Activated CD4-positive, alpha-beta memory T cell treated with anti-CD3 and anti-CD28 coated beads for 36 hours (primary cell): ENCODE data around the gene TSPAN16. TPM values are rescaled to one million over a fixed set of nuclear protein-coding genes. Genes with fewer than 3 reads are reported as not detected.

ENCODE experiments used
- CTCF ChIA-PET: fragments of 350-600 bp; sonication (Branson Sonifier 250); formaldehyde crosslinking; loops from one replicate; lab custom pipeline; 2021; ENCODE audit warnings: antibody characterized with exemption, inconsistent platforms; lab: Charles Lee
- POLR2A ChIA-PET: fragments of 350-600 bp; sonication (Branson Sonifier 250); formaldehyde crosslinking; loops from one replicate; lab custom pipeline; 2021; ENCODE audit warnings: antibody characterized with exemption; lab: Charles Lee
- DNase-seq: peaks from one replicate; pipeline ENCODE4 v3.0.0-alpha.2; 2020
- H3K27ac Mint-ChIP-seq: one replicate; pipeline ENCODE4 v1.8.0; 2021; ENCODE audit warnings: mixed read lengths
- H3K27me3 Mint-ChIP-seq: one replicate; pipeline ENCODE4 v1.8.0; 2021; ENCODE audit warnings: mixed read lengths
- H3K36me3 Mint-ChIP-seq: one replicate; pipeline ENCODE4 v1.8.0; 2021; ENCODE audit warnings: mixed read lengths
- H3K4me1 Mint-ChIP-seq: one replicate; pipeline ENCODE4 v1.8.0; 2021; ENCODE audit warnings: low read depth, mixed read lengths
- H3K4me3 Mint-ChIP-seq: one replicate; pipeline ENCODE4 v1.8.0; 2021; ENCODE audit warnings: mild to moderate bottlenecking, mixed read lengths
- H3K9me3 Mint-ChIP-seq: one replicate; pipeline ENCODE4 v1.8.0; 2021; ENCODE audit warnings: mixed read lengths
- intact Hi-C: fragments of 100-400 bp; cut with micrococcal nuclease; formaldehyde crosslinking; loops from one replicate; pipeline ENCODE4 v1.15.1; 2023
- total RNA-seq, 2 experiments: library from RNA; stranded (reverse); gene quantifications; one replicate each; pipeline ENCODE4 v1.2.3, GENCODE V29; 2021

Gene TSPAN16
- total RNA-seq, 2 experiments from 2014 or later: not detected

DNA sequence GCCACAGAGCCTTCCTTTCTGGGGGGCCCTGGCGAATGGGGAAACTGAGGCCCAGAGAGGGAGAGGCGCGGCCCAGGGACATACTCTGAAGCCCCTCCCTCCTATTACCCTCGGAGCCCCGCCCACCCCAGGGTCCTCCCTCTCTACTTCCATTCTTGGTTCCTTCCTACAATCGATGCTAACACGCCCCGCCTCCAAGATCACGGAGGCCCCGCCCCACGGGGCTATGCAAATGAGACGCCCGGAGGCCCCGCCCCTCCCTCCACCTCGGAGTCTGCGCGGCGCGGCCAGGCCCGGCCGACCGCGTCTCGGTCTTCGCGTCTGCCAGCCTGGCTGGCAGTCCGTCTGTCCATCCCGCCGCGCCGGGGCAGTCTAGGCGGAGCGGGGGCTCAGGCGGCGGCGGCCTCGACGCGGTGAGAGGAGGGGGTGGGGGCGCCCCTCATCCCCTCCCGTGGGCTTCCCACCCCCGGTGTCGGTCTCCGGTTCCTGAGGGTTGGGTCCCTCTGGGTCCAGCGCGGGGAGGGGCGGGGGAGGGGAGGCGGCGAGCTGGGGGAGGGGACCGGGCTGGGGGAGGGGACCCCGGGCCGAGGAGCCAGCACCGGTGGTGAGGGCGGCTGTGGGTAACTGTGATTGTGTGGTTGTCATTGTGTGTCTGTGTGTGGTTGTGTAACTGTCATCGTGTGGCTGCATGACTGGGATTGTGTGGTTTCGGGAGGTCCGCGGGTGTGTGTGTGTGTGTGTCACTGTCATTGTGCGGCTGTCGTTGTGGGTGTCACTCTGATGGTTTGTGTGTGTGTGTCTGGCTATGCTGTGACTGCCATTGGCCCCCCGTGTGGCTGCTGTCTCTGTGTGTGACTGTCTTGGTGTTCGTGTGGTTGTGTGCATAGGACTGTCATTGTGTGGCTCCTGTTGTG is 59.5 kb downstream of the TSPAN16 start, which contains the start of gene PLPPR2:
Gene PLPPR2 (plus strand): TSS at position 273 of the 914 bp plus-strand sequence. CDS start 2,242 bp downstream, outside the sequence.
- peak; percentile 90 for DNase-seq
- H3K9me3 Mint-ChIP-seq: no peaks in the 10 kb centered on the region
- H3K4me1 Mint-ChIP-seq: peaks cover 12% of the 10 kb centered on the region
- no peaks in the 10 kb centered on the region for H3K36me3 Mint-ChIP-seq
- no peak within 1 kb of the TSS for H3K27ac Mint-ChIP-seq
- peak within 1 kb of the TSS; percentile 58 for H3K4me3 Mint-ChIP-seq
- intact Hi-C loops: loop anchor here (1.0 kb wide), 1 partner anchor 9 kb away; the partner anchor contains the start of genes CCDC159 and TMEM205
- POLR2A ChIA-PET: no interaction called here
- CTCF ChIA-PET: no interaction called here
- no peaks in the 10 kb centered on the region for H3K27me3 Mint-ChIP-seq

DNA sequence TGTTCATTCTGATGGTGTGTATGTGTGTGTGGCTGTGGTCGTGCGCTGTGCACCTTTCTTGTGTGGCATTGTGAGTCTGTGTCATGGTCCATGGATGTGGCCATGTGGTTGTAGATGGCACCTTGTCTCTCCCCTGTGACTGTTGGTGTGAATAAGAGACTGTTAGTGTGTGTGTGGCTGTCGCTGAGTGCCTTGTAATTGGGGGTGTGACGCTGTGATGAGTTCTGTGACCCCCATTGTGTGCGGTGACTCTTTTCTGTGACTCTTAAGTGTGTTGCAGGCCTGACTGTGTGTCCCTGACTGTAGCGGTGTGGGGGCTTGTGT is 60.1 kb downstream of the TSPAN16 start:
- Mint-ChIP-seq H3K27ac (no peak overlapping the region), H3K36me3 (no peaks in the 10 kb centered on the region), H3K27me3 (no peaks in the 10 kb centered on the region), H3K4me1 (peaks cover 12% of the 10 kb centered on the region), H3K9me3 (no peaks in the 10 kb centered on the region), H3K4me3 (peak overlapping the region; percentile 58)
- CTCF ChIA-PET: no interaction called here
- intact Hi-C loops: no loop called here
- POLR2A ChIA-PET: no interaction called here
- DNase-seq: no peak

DNA sequence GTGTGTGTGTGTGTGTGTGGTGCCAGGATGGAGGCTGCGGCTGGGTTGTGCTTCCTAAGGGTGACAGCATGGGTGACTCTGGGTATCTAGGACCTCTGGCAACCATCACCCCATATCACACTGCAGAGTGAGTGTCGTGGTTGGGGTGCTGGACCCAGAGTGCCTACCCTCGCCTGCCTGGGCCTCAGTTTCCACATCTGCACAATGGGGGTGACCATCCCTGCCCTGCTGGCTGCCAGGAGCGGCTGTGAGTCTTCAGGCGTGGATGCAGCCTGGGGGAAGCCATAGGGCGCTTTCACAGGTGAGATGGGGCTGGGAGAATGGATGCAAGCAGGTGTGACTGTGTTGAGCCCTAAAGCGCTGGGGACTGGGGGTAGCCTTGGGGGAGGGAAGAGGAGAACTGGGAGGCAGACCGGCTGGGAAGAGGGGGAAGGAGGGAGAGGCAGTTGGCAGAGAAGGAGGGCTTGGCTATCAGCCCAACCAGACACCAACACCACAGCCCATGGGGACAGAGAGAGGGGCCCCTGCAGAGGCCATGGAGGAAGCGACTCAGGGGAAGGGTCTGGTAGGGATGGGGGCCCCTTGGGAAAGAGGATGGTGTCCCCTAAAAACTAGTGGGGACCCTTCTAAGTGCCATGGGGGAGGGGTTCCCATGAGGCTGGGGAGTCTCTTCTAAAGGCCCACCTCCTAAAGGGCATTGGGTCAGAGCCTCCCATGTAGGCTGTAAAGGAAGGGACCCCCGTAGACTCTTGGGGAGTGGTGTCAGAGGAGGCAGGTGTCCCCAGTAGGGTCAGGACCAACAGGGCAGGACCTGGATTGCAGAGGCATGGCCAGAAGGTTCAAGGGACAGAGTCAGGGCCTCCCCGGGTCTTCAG is 61.0 kb downstream of the TSPAN16 start:
- intact Hi-C loops: no loop called here
- Mint-ChIP-seq H3K27ac (no peak overlapping the region), H3K9me3 (no peaks in the 10 kb centered on the region), H3K4me3 (no peak overlapping the region), H3K36me3 (no peaks in the 10 kb centered on the region), H3K27me3 (no peaks in the 10 kb centered on the region), H3K4me1 (peaks cover 12% of the 10 kb centered on the region)
- POLR2A ChIA-PET: no interaction called here
- DNase-seq: no peak
- CTCF ChIA-PET: no interaction called here

DNA sequence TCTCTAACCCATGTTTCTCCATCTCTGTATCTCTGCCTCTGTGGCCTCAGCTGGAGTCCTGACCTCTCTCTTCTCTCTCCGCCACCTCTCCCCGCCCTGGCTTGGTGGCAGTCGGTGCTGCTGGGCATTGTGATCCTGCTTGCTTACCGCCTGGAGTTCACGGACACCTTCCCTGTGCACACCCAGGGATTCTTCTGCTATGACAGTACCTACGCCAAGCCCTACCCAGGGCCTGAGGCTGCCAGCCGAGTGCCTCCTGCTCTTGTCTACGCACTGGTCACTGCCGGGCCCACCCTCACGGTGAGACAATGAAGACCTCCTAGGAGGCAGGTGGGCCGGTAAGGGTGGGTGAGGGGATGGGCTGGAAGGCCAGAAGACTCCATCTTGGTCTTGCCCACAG is 63.5 kb downstream of the TSPAN16 start:
- Mint-ChIP-seq H3K4me1 (peaks cover 12% of the 10 kb centered on the region), H3K36me3 (no peaks in the 10 kb centered on the region), H3K9me3 (no peaks in the 10 kb centered on the region), H3K27me3 (no peaks in the 10 kb centered on the region), H3K4me3 (no peak overlapping the region), H3K27ac (no peak overlapping the region)
- no peak for DNase-seq
- POLR2A ChIA-PET: no interaction called here
- CTCF ChIA-PET: no interaction called here
- intact Hi-C loops: no loop called here

DNA sequence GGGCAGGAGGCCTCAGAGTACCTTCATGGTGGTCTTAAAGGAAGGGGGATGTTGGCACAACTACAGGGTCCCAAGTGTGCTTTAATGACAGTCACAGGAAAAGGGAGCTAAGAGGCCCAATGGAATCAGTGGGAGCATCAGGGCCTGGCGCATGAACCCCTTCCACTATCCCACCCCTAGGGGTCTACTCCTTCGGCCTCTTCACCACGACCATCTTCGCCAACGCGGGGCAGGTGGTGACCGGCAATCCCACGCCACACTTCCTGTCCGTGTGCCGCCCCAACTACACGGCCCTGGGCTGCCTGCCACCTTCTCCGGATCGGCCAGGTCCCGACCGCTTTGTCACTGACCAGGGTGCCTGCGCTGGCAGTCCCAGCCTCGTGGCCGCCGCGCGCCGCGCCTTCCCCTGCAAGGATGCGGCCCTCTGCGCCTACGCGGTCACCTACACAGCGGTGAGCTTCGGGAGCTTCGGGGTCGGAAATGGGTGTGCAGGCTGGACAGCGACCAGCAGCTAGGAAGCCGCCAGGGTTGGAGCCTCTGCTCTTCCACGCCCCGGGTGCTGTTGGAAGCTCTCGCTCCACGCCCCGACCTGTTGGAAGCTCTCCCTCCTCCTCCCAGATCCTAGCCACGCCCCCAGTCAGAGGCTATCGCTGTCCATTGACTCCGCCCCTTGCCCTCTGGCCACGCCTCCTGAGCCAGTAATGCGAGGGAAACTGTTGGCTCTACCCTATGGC is 65.2 kb downstream of the TSPAN16 start:
- POLR2A ChIA-PET: interaction anchor here (1.0 kb wide), 1 partner anchor 14 kb away, joined by 3 read pairs; no protein-coding TSS in a partner anchor

DNA sequence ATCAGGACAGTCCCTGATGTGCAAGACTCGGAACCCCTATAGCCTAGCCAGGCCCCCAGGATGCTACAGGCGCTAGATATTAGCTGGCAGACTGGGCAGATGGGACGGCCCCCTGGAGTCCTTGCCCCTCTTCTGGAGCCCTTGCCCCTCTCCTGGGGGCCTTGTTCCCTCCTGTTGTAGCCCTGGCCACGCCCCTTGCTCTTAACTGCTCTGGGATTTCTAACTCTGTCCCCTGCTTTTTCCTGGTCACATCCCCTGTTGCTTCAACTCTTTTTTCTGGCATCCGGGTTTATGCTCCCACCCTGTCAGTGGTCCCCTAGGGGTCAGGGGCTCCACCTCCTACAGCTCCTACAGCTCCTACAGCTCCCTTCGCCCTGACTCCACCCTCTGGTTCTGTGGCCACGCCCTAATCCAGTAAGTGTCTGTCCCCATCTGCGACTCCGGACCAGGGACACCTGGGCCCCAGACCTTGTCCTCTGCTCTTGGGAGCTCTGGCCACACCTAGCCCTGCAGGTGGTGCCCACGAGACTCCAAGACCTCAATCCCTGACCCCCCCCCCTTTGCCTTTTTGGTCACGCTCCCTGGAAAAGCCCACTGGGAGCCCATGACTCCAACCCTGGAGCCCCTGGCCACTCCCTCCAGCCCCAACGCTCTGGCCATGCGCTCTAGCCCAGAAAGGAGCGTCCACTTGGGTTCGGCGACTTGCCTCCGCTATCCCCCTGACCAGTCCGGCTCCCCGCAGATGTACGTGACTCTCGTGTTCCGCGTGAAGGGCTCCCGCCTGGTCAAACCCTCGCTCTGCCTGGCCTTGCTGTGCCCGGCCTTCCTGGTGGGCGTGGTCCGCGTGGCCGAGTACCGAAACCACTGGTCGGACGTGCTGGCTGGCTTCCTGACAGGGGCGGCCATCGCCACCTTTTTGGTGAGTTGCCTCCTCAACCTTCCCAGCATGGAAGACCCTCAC is 66.1 kb downstream of the TSPAN16 start:
- CTCF ChIA-PET: no interaction called here
- intact Hi-C loops: no loop called here

More for the DNA sequence above, 65.2 kb downstream of the TSPAN16 start:
- H3K4me3 Mint-ChIP-seq: no peak overlapping the region
- intact Hi-C loops: no loop called here
- H3K27me3 Mint-ChIP-seq: no peaks in the 10 kb centered on the region
- H3K4me1 Mint-ChIP-seq: peaks cover 2% of the 10 kb centered on the region
- DNase-seq: no peak
- no peaks in the 10 kb centered on the region for H3K9me3 Mint-ChIP-seq
- no peaks in the 10 kb centered on the region for H3K36me3 Mint-ChIP-seq
- H3K27ac Mint-ChIP-seq: no peak overlapping the region
- CTCF ChIA-PET: interaction anchor here (0.6 kb wide), 1 partner anchor 60 kb away, joined by 4 read pairs; no protein-coding TSS in a partner anchor

DNA sequence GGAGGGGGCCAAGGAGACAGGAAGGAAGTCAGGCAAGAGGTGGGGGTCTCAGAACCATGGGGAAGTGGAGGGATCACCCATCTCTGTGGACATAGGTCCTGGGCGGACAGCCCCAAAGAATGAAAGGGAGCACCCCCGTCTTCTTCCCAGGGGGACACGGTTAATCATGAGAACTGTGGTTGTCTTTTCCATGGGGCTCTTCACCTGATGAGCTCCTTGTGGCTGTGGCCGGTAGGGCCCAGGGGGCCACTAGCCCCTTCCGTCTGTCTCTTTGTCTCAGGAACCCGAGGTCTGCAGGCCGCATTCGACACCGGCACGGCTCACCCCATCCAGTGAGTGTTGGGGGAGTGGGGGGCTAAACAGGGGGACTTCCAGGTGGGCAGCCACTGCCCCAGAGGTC is 67.9 kb downstream of the TSPAN16 start:
- no peaks in the 10 kb centered on the region for H3K9me3 Mint-ChIP-seq
- H3K4me3 Mint-ChIP-seq: no peak overlapping the region
- intact Hi-C loops: no loop called here
- no peak overlapping the region for H3K27ac Mint-ChIP-seq
- no peaks in the 10 kb centered on the region for H3K27me3 Mint-ChIP-seq
- ChIA-PET POLR2A (interaction anchor here (0.6 kb wide), 1 partner anchor 24 kb away, joined by 3 read pairs; no protein-coding TSS in a partner anchor), CTCF (no interaction called here)
- DNase-seq: no peak
- H3K36me3 Mint-ChIP-seq: peaks cover 4% of the 10 kb centered on the region
- H3K4me1 Mint-ChIP-seq: no peaks in the 10 kb centered on the region

More for the DNA sequence above, 66.1 kb downstream of the TSPAN16 start:
- Mint-ChIP-seq H3K4me3 (no peak overlapping the region), H3K36me3 (no peaks in the 10 kb centered on the region), H3K27me3 (no peaks in the 10 kb centered on the region), H3K27ac (no peak overlapping the region), H3K4me1 (no peaks in the 10 kb centered on the region), H3K9me3 (no peaks in the 10 kb centered on the region)
- DNase-seq: no peak
- POLR2A ChIA-PET: no interaction called here

DNA sequence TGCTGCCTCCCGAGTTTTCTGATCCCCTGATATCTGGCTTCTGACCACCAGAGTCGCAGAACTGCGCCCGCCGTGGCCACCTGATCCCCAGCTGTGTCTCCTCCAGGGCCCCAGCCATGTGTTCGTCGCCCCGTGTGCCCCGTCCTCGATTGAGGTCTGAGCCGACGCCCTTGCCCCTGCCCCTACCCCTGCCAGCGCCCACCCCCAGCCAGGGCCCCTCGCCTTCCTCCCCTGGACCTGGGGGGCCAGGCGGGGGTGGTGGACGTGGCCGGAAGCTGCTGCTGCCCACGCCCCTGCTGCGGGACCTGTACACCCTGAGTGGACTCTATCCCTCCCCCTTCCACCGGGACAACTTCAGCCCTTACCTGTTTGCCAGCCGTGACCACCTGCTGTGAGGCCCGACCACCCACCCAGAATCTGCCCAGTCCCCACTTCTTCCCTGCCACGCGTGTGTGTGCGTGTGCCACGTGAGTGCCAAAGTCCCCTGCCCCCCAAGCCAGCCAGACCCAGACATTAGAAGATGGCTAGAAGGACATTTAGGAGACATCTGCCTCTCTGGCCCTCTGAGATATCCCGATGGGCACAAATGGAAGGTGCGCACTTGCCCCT is 68.4 kb downstream of the TSPAN16 start:
- peaks cover 4% of the 10 kb centered on the region for H3K36me3 Mint-ChIP-seq
- intact Hi-C loops: no loop called here
- no peak overlapping the region for H3K4me3 Mint-ChIP-seq
- ChIA-PET CTCF (no interaction called here), POLR2A (no interaction called here)
- H3K27me3 Mint-ChIP-seq: no peaks in the 10 kb centered on the region
- DNase-seq: no peak
- no peak overlapping the region for H3K27ac Mint-ChIP-seq
- no peaks in the 10 kb centered on the region for H3K9me3 Mint-ChIP-seq
- no peaks in the 10 kb centered on the region for H3K4me1 Mint-ChIP-seq

DNA sequence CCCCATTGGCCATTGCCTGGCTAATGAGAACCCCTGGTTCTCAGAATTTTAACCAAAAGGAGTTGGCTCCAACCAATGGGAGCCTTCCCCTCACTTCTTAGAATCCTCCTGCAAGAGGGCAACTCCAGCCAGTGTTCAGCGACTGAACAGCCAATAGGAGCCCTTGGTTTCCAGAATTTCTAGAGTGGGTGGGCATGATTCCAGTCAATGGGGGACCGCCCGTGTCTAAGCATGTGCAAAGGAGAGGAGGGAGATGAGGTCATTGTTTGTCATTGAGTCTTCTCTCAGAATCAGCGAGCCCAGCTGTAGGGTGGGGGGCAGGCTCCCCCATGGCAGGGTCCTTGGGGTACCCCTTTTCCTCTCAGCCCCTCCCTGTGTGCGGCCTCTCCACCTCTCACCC is 69.0 kb downstream of the TSPAN16 start:
- DNase-seq: no peak
- Mint-ChIP-seq H3K4me1 (no peaks in the 10 kb centered on the region), H3K36me3 (peaks cover 4% of the 10 kb centered on the region), H3K9me3 (no peaks in the 10 kb centered on the region), H3K4me3 (no peak overlapping the region), H3K27ac (no peak overlapping the region), H3K27me3 (no peaks in the 10 kb centered on the region)
- ChIA-PET POLR2A (no interaction called here), CTCF (no interaction called here)
- intact Hi-C loops: no loop called here
